Gastrocnemius medialis (tissue), 4 donors: ENCODE results near the gene MRAS. TPM values are rescaled to one million over a fixed set of nuclear protein-coding genes. Genes with fewer than 3 reads are reported as not detected.

Experiments used
- ATAC-seq, 2 donors: fragments of 150-250 bp; one replicate each; pipeline ENCODE4 v1.9.1; 2016
- DNase-seq, 2 donors: peaks; one replicate each; pipeline ENCODE4 v3.0.0-alpha.2; 2019
- H3K27ac ChIP-seq, 4 donors: fragments of 200-600 bp; sonication (generic); 1 replicate in 1 of 4; 2 replicates in 3 of 4; pipeline ENCODE4 v1.5.1; 2016 to 2018; ENCODE audit warnings: mild to moderate bottlenecking in 2 of 4, moderate library complexity in 1 of 4
- H3K27me3 ChIP-seq, 3 donors: fragments of 200-600 bp; sonication (generic) in 2 of 3; 1 replicate in 1 of 3; 2 replicates in 2 of 3; pipeline versions ENCODE4 v1.5.1 to v1.6.0; 2016 to 2019; ENCODE audit warnings: mild to moderate bottlenecking in 1 of 3, moderate library complexity in 1 of 3
- H3K36me3 ChIP-seq, 2 donors: fragments of 200-600 bp; sonication (generic) in 1 of 2; one replicate each; pipeline ENCODE4 v1.5.1; 2017 to 2018
- H3K4me1 ChIP-seq, 2 donors: fragments of 200-600 bp; sonication (generic) in 1 of 2; one replicate each; pipeline ENCODE4 v1.5.1; 2016 to 2017; ENCODE audit warnings: mild to moderate bottlenecking in 2 of 2
- H3K4me3 ChIP-seq, 4 donors: fragments of 200-600 bp; sonication (generic) in 3 of 4; 1 replicate in 1 of 4; 2 replicates in 3 of 4; pipeline ENCODE4 v1.5.1; 2016 to 2019; ENCODE audit warnings: mild to moderate bottlenecking in 2 of 4
- H3K9me3 ChIP-seq, 3 donors: fragments of 200-600 bp; sonication (generic) in 2 of 3; 1 replicate in 1 of 3; 2 replicates in 2 of 3; pipeline ENCODE4 v1.5.1; 2016 to 2019
- POLR2A ChIP-seq, 2 donors: fragments of 450-650 bp; IDR thresholded peaks; one replicate each; pipeline ENCODE4 v1.6.1; 2017; ENCODE audit warnings: antibody characterized with exemption in 2 of 2, mild to moderate bottlenecking in 2 of 2, moderate library complexity in 2 of 2
- in situ Hi-C, 4 donors: fragments of 200-750 bp; cut with MboI; loops; one replicate each; pipeline versions ENCODE4 v1.15.0 to v1.8.0; 2017; ENCODE audit warnings: low sequenced_read_pairs in 4 of 4
- intact Hi-C: fragments of 100-400 bp; cut with DNase I; formaldehyde crosslinking; loops from one replicate; pipeline ENCODE4 v1.15.1; 2023; ENCODE audit warnings: low total_unique reads
- total RNA-seq, 4 donors: library from RNA; depleted of rRNA; stranded (reverse); fragments of >200 nt; gene quantifications; one replicate each; pipeline versions ENCODE4 v1.1.0 to v1.2.3, GENCODE V29; 2016
- TF ChIP-seq, protein P1 (sequence below), 5 experiments: fragments of 450-650 bp in 3 of 5; fragments of 200-600 bp in 2 of 5; sonication (generic) in 2 of 5; IDR thresholded peaks in 4 of 5; conservative IDR thresholded peaks in 1 of 5; 1 replicate in 4 of 5; 2 replicates in 1 of 5; pipeline ENCODE4 v1.5.1; 2016 to 2019; ENCODE audit warnings: antibody characterized with exemption in 5 of 5, mild to moderate bottlenecking in 3 of 5, moderate library complexity in 3 of 5

Gene MRAS
- total RNA-seq, 4 donors from 2014 or later = 45.8 to 149 (median 57.7) TPM

DNA sequence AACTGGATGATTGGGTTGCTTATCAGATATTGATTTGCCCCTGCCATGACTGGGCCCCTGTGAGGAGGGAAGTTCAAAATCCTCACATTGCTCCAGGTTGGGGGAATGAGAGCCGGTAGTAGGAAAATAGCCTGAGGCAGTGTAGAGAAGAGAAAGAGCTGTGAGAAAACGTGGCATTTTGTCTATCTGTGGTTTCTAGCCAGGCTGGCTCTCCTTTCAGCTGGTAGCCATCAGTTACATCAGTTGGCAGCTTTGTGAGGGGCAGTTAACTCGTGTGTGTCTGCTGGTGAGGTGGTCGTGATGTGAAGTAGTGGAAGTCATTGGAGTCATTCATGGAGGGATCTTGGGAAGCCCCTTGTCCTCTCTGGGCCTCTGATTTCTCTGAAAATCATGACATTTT lies 91.3 kb downstream of the MRAS start:
- Histone ChIP-seq H3K4me3 (no peak overlapping the region), H3K4me1 (peaks cover 0 to 11% of the 10 kb centered on the region in 2 donors), H3K27me3 (peaks cover 0 to 9% (median 3%) of the 10 kb centered on the region in 3 donors), H3K27ac (no peak overlapping the region), H3K9me3 (no peaks in the 10 kb centered on the region), H3K36me3 (no peaks in the 10 kb centered on the region)
- intact Hi-C loops = no loop called here
- ATAC-seq (no peak), DNase-seq (no peak)
- TF ChIP-seq POLR2A (IDR thresholded peaks at IDR 0.05) = no peak
- TF ChIP-seq, protein P1, sequence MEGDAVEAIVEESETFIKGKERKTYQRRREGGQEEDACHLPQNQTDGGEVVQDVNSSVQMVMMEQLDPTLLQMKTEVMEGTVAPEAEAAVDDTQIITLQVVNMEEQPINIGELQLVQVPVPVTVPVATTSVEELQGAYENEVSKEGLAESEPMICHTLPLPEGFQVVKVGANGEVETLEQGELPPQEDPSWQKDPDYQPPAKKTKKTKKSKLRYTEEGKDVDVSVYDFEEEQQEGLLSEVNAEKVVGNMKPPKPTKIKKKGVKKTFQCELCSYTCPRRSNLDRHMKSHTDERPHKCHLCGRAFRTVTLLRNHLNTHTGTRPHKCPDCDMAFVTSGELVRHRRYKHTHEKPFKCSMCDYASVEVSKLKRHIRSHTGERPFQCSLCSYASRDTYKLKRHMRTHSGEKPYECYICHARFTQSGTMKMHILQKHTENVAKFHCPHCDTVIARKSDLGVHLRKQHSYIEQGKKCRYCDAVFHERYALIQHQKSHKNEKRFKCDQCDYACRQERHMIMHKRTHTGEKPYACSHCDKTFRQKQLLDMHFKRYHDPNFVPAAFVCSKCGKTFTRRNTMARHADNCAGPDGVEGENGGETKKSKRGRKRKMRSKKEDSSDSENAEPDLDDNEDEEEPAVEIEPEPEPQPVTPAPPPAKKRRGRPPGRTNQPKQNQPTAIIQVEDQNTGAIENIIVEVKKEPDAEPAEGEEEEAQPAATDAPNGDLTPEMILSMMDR (IDR thresholded peaks at IDR 0.05 in 4 of 5, conservative IDR thresholded peaks at IDR 0.05 in 1 of 5) = no peak
- in situ Hi-C loops = no loop called here

DNA sequence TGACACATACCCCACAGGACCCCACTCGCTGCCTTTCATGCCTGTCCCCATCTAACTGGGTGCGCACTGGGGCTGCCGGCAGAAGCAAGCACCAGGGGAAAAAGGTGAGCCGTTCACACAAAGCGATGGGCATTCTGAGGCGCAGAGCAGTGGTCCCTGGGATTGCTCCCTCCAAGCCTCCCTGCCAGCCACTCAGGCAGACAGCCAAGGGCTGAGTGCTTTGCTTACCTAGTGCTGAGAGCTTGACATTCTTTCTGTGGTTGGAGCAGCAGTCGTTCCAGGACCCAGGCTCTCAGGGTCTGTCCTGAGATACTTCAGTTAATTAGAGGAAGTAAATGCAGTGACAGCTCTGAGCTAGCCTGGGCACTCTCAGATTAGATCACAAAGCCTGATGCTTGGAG lies 91.7 kb downstream of the MRAS start:
- no peak for DNase-seq

DNA sequence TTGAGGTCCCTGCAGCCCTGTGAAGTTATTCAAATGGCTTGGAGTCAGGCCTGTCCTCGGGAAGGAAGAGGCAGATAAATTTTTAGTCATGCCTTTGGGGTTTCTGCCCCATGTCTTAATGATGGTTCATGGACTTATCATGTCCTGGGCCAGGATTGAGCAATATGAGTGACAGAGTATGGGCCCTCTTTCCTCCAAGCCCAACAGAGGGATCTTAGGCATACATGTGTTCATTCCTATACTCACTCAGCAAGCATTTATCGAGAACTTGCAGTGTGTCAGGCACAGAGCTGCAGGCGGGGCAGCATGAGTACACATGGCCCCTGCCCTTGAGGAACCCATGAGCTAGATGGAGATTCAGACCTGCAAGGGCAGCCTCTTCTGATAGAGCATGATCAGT lies 92.2 kb downstream of the MRAS start:
- in situ Hi-C loops = no loop called here
- TF ChIP-seq, protein P1 (IDR thresholded peaks at IDR 0.05 in 4 of 5, conservative IDR thresholded peaks at IDR 0.05 in 1 of 5) = no peak
- TF ChIP-seq POLR2A (IDR thresholded peaks at IDR 0.05) = no peak
- Histone ChIP-seq H3K4me1 (peaks cover 0 to 2% of the 10 kb centered on the region in 2 donors), H3K27me3 (peaks cover 0 to under 1% (median 0%) of the 10 kb centered on the region in 3 donors), H3K9me3 (no peaks in the 10 kb centered on the region), H3K4me3 (no peak overlapping the region), H3K36me3 (no peaks in the 10 kb centered on the region), H3K27ac (no peak overlapping the region)
- intact Hi-C loops = no loop called here
- ATAC-seq (no peak), DNase-seq (no peak)

More for the DNA sequence above, 91.7 kb downstream of the MRAS start:
- Histone ChIP-seq H3K36me3 (no peaks in the 10 kb centered on the region), H3K4me1 (peaks cover 0 to 7% of the 10 kb centered on the region in 2 donors), H3K27me3 (peaks cover 0 to 5% (median 2%) of the 10 kb centered on the region in 3 donors), H3K4me3 (no peak overlapping the region), H3K9me3 (no peaks in the 10 kb centered on the region), H3K27ac (no peak overlapping the region)
- in situ Hi-C loops = no loop called here
- intact Hi-C loops = no loop called here
- ATAC-seq = no peak
- TF ChIP-seq, protein P1 (IDR thresholded peaks at IDR 0.05 in 4 of 5, conservative IDR thresholded peaks at IDR 0.05 in 1 of 5) = no peak
- no peak for TF ChIP-seq POLR2A (IDR thresholded peaks at IDR 0.05)

DNA sequence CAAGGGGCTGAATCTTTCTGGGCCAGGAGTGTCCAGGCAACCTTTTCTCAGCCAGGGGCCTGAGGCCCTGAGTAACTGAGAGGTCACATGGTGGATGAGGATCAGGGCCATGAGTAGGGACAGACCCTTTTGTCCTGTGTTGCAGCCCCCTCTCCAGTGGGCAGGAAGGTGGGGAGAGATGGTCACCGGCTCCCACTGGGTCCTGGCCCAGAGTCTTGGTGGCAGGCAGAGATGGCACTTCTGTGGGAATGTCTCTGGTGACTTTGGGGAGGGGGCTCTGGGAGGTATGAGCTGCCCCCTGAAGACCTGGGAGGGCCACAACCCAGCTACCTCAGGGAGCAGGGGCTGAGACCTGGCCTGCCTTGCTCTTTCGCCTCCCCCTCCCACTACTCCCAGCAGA lies 92.9 kb downstream of the MRAS start:
- in situ Hi-C loops (no loop called here), intact Hi-C loops (no loop called here)
- H3K4me1 ChIP-seq = no peaks in the 10 kb centered on the region
- TF ChIP-seq POLR2A (IDR thresholded peaks at IDR 0.05) = no peak
- TF ChIP-seq, protein P1 (IDR thresholded peaks at IDR 0.05 in 4 of 5, conservative IDR thresholded peaks at IDR 0.05 in 1 of 5) = no peak
- no peak overlapping the region for H3K27ac ChIP-seq
- DNase-seq = no peak
- H3K36me3 ChIP-seq = no peaks in the 10 kb centered on the region
- no peaks in the 10 kb centered on the region for H3K9me3 ChIP-seq
- ATAC-seq = no peak
- no peak overlapping the region for H3K4me3 ChIP-seq
- H3K27me3 ChIP-seq = no peaks in the 10 kb centered on the region

DNA sequence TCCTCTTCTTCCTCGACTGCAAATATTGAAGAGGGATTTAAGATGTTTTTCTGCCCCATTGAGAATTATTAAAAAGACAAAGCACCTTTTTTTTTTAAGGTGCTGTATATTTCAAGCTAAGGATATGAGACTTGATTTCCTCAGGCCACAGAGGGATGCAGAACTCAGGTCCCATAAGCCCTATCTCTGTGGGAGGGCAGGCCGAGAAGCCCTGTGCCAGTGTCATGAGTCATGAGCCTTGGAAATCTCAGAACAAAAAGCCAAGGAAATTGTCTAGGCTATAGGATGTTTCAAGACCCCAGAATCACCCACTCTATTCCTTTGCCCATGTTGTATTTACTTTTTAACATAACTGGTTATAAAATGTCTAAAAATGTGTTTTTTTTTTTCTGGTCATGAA lies 93.4 kb downstream of the MRAS start:
- TF ChIP-seq, protein P1 (IDR thresholded peaks at IDR 0.05 in 4 of 5, conservative IDR thresholded peaks at IDR 0.05 in 1 of 5) = no peak
- TF ChIP-seq POLR2A (IDR thresholded peaks at IDR 0.05) = no peak
- Histone ChIP-seq H3K27me3 (no peaks in the 10 kb centered on the region), H3K4me1 (no peaks in the 10 kb centered on the region), H3K27ac (no peak overlapping the region), H3K36me3 (no peaks in the 10 kb centered on the region), H3K4me3 (no peak overlapping the region), H3K9me3 (no peaks in the 10 kb centered on the region)
- in situ Hi-C loops (no loop called here), intact Hi-C loops (no loop called here)
- no peak for ATAC-seq
- no peak for DNase-seq
